A549 (cell line): ENCODE data around the gene PRKG1. TPM values are rescaled to one million over a fixed set of nuclear protein-coding genes. Genes with fewer than 3 reads are reported as not detected.

Experiments used
- ATAC-seq, 2 experiments: fragments of 200-7000 bp in 1 of 2; fragments of >200 bp in 1 of 2; cut with Nextera tagmentation in 1 of 2; cut with Tn5 transposase in 1 of 2; 3 replicates each; pipeline versions ENCODE4 v1.8.0 to v1.9.1; 2018 to 2020; ENCODE audit warnings: mild to moderate bottlenecking in 1 of 2, moderate library complexity in 1 of 2
- CTCF ChIA-PET: fragments of 300-600 bp; sonication (Branson Sonifier 250); formaldehyde crosslinking; extraction: SDS; loops from one replicate; lab custom pipeline; 2021; ENCODE audit warnings: antibody characterized with exemption, inconsistent platforms; lab: Yijun Ruan, JAX
- POLR2A ChIA-PET: fragments of 350-600 bp; formaldehyde crosslinking; extraction: SDS; loops from one replicate; lab custom pipeline; 2021; ENCODE audit warnings: antibody characterized with exemption, inconsistent platforms; lab: Yijun Ruan, JAX
- DNase-seq, 2 experiments: peaks; one replicate each; pipeline versions ENCODE4 v3.0.0 to v3.0.0-alpha.2; 2011 to 2016; ENCODE audit warnings: low read depth in 1 of 2, low spot score in 1 of 2
- FAIRE-seq: peaks from 2 replicates; lab custom pipeline; 2011; peaks lifted over from hg19 to GRCh38; lab: Jason Lieb, UNC
- H3K27ac ChIP-seq, 2 experiments: fragments of >200 bp; sonication (Bioruptor Twin); formaldehyde crosslinking; 3 replicates each; pipeline ENCODE4 v1.5.1; 2016 to 2017
- H3K4me1 ChIP-seq: fragments of >200 bp; sonication (Bioruptor Twin); formaldehyde crosslinking; 3 replicates; pipeline ENCODE4 v1.6.1; 2016
- H3K4me2 ChIP-seq: fragments of >200 bp; sonication (Bioruptor Twin); formaldehyde crosslinking; 3 replicates; pipeline ENCODE4 v1.6.1; 2016
- H3K4me3 ChIP-seq: fragments of >200 bp; sonication (Bioruptor Twin); formaldehyde crosslinking; 3 replicates; pipeline ENCODE4 v1.5.1; 2016
- H3K9me3 ChIP-seq: fragments of >200 bp; sonication (Bioruptor Twin); formaldehyde crosslinking; 3 replicates; pipeline ENCODE4 v1.6.1; 2016
- CBX2 ChIP-seq: fragments of 200-600 bp; sonication (generic); IDR thresholded peaks from 2 replicates; pipeline ENCODE4 v1.6.1; 2016; ENCODE audit warnings: low read depth, mild to moderate bottlenecking, borderline replicate concordance
- ELK1 ChIP-seq: fragments of 150-350 bp; IDR thresholded peaks from 2 replicates; pipeline ENCODE4 v1.6.1; 2014; ENCODE audit warnings: low read depth, mild to moderate bottlenecking, low read length
- EP300 ChIP-seq, 2 experiments: fragments of >200 bp; sonication (Bioruptor Twin); formaldehyde crosslinking; IDR thresholded peaks; 2 replicates in 1 of 2; 3 replicates in 1 of 2; pipeline ENCODE4 v1.6.1; 2016 to 2017
- ESRRA ChIP-seq: fragments of 150-350 bp; IDR thresholded peaks from 2 replicates; pipeline ENCODE4 v1.6.1; 2014; ENCODE audit warnings: mild to moderate bottlenecking, low read length, borderline replicate concordance
- FOSL2 ChIP-seq, 2 experiments: fragments of 450-650 bp in 1 of 2; fragments of >200 bp in 1 of 2; sonication (Bioruptor Twin) in 1 of 2; formaldehyde crosslinking; IDR thresholded peaks; 2 replicates each; pipeline versions ENCODE4 v1.5.0 to v1.6.1; 2016 to 2020; ENCODE audit warnings: mild to moderate bottlenecking in 1 of 2, moderate library complexity in 1 of 2
- GATA3 ChIP-seq: IDR thresholded peaks from 2 replicates; pipeline ENCODE4 v1.6.1; 2012; ENCODE audit warnings: borderline replicate concordance
- HMGXB4 ChIP-seq: fragments of 250-450 bp; sonication (Bioruptor Pico); IDR thresholded peaks from 2 replicates; pipeline ENCODE4 v1.5.0; 2021; ENCODE audit warnings: mild to moderate bottlenecking, moderate library complexity, borderline replicate concordance
- HOXA7 ChIP-seq: fragments of 250-450 bp; sonication (Bioruptor Pico); IDR thresholded peaks from 2 replicates; pipeline ENCODE4 v1.5.0; 2020; ENCODE audit warnings: mild to moderate bottlenecking, moderate library complexity
- KDM1A ChIP-seq: fragments of 200-600 bp; sonication (generic); IDR thresholded peaks from 2 replicates; pipeline ENCODE4 v1.6.1; 2016; ENCODE audit warnings: low read depth, mild to moderate bottlenecking
- MYC ChIP-seq: IDR thresholded peaks from 2 replicates; pipeline ENCODE4 v1.6.1; 2012; ENCODE audit warnings: mild to moderate bottlenecking, inconsistent platforms, low read length, improper control_type of control experiment, borderline replicate concordance
- POLR2A ChIP-seq: IDR thresholded peaks from 2 replicates; pipeline ENCODE4 v1.6.1; 2012; ENCODE audit warnings: mild to moderate bottlenecking, low read length
- RCOR1 ChIP-seq: fragments of 150-350 bp; IDR thresholded peaks from 2 replicates; pipeline ENCODE4 v1.6.1; 2014; ENCODE audit warnings: antibody characterized with exemption, low read length, low read depth
- RFX5 ChIP-seq: fragments of 450-650 bp; IDR thresholded peaks from 2 replicates; pipeline ENCODE4 v1.7.1; 2014; ENCODE audit warnings: antibody characterized with exemption, mild to moderate bottlenecking, moderate library complexity
- WGBS: methylation state at CpG from one replicate; pipeline ENCODE4 v1.1.6; 2017; ENCODE audit errors: missing lambda C conversion rate; 5-methylcytosine and 5-hydroxymethylcytosine counted together
- polyA plus RNA-seq, 4 experiments: library from polyadenylated mRNA; depleted of rRNA in 3 of 4; stranded (reverse); fragments of >200 nt; fragmentation: RNase III in 1 of 4; extraction: RNeasy Plus Mini Kit Qiagen cat#74134 plus additional on column Dnase treatment in 1 of 4; gene quantifications; 2 replicates in 3 of 4; 3 replicates in 1 of 4; pipeline ENCODE4 v1.2.3, GENCODE V29; 2011 to 2017
- TF ChIP-seq, protein P1 (sequence below): fragments of >200 bp; sonication (Bioruptor Twin); formaldehyde crosslinking; IDR thresholded peaks from 3 replicates; pipeline ENCODE4 v1.5.1; 2016
- TF ChIP-seq, protein P2 (sequence below): IDR thresholded peaks from 2 replicates; pipeline ENCODE4 v1.6.1; 2012; ENCODE audit warnings: low read depth, borderline replicate concordance

Gene PRKG1
- polyA plus RNA-seq, 2 of the 4 experiments (the other 2 are of a cell fraction) = not detected

DNA sequence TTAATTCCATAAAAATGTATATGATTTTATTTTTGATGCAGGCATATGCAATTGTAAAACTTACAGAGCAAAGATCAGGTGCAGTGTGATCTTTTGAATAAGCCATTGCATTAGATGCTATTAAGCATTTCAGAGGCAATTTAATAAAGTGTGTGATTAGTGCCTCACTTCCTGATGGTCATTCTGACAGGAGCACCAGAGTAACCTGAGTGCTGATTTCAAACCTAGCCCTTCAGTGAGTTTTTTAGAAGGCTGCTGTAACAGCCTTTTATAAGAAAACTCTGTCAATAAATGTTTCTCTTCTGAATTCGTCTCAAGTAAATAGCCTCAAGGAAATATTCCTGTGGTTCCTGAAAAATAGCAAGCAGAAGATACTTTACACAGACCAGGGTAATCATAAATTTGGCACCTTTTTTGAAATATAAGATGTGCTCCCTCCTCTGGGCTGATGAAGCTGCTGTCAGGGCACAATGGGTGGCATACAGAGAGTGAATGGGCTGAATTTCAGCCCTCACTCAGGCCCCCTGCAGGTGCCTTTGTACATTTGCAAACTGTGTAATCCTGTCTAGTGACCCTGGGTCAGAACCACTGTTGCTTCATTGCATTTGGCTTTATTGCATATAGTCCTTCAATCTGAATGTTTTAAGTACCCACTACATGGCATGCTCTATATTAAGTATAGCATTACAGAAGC is 818.8 kb downstream of the PRKG1 start:
- H3K4me3 ChIP-seq = no peak overlapping the region
- FAIRE-seq = no peak
- H3K4me2 ChIP-seq = no peak overlapping the region
- CTCF ChIA-PET = interaction anchor here (1.3 kb wide), 1 partner anchor 16 kb away, joined by 3 read pairs; no protein-coding TSS in a partner anchor
- H3K27ac ChIP-seq = no peak overlapping the region
- WGBS = 0% methylated on average over 1 of the region's 1 CpG
- TF ChIP-seq KDM1A (no peak), GATA3 (no peak), MYC (no peak), HOXA7 (CRISPR knock-in tag) (no peak), EP300 (IDR thresholded peaks at IDR 0.05) (no peak)
- TF ChIP-seq, protein P1, sequence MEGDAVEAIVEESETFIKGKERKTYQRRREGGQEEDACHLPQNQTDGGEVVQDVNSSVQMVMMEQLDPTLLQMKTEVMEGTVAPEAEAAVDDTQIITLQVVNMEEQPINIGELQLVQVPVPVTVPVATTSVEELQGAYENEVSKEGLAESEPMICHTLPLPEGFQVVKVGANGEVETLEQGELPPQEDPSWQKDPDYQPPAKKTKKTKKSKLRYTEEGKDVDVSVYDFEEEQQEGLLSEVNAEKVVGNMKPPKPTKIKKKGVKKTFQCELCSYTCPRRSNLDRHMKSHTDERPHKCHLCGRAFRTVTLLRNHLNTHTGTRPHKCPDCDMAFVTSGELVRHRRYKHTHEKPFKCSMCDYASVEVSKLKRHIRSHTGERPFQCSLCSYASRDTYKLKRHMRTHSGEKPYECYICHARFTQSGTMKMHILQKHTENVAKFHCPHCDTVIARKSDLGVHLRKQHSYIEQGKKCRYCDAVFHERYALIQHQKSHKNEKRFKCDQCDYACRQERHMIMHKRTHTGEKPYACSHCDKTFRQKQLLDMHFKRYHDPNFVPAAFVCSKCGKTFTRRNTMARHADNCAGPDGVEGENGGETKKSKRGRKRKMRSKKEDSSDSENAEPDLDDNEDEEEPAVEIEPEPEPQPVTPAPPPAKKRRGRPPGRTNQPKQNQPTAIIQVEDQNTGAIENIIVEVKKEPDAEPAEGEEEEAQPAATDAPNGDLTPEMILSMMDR = no peak
- TF ChIP-seq, protein P2, sequence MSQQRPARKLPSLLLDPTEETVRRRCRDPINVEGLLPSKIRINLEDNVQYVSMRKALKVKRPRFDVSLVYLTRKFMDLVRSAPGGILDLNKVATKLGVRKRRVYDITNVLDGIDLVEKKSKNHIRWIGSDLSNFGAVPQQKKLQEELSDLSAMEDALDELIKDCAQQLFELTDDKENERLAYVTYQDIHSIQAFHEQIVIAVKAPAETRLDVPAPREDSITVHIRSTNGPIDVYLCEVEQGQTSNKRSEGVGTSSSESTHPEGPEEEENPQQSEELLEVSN = no peak
- H3K9me3 ChIP-seq = no peaks in the 10 kb centered on the region
- ATAC-seq = peak; percentile 59 to 82; a peak in 4 of 6 replicates
- H3K4me1 ChIP-seq = no peaks in the 10 kb centered on the region
- POLR2A ChIA-PET = no interaction called here
- peak; percentile 1 to 17 for DNase-seq

DNA sequence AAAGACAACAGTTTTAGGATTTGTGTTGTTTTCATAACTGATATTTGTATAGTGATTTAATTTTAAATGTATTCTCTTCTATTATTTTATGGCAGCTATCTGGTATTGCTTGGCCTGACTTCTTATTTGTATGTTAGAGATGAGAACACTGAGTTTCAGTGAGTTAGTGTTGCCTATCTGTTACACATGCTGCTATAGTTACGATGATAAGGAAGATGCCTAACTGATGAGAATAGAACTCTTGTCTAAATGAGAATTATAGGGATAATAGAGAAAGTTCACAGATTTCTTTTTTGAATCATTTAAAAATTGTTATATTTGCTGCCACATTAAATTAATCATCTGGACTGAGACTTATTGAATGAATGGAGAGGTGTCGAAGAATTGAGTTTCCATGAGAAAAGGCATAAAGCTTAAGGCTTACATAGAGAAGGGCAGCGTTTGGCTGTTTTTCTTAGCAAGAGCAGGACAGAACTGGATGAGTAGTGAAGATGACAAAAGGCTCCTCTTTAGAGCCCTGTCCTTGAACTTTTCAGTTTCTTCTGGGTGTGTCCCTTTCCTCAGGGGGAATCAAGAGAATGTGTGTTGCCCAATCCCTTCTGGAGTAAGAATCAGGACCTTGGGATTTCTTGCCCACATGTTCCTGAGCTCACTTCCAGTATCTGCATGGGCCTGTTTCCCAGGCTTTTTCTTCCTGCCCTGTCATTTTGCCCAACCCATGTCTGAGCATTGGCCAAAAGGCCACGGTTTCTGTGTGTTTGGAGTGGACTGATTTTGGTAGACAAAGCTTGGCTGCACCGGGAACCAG is 820.7 kb downstream of the PRKG1 start:
- no peak for FAIRE-seq
- no peaks in the 10 kb centered on the region for H3K4me1 ChIP-seq
- ATAC-seq = no peak
- 19% methylated on average over 5 of the region's 5 CpGs for WGBS
- H3K4me2 ChIP-seq = no peak overlapping the region
- POLR2A ChIA-PET = no interaction called here
- TF ChIP-seq RCOR1 (no peak), KDM1A (no peak), EP300 (IDR thresholded peaks at IDR 0.05) (no peak), HOXA7 (CRISPR knock-in tag) (no peak), FOSL2 (IDR thresholded peaks at IDR 0.05) (no peak), FOSL2 (CRISPR knock-in tag; IDR thresholded peaks at IDR 0.05) (no peak), RFX5 (no peak), ESRRA (no peak), HMGXB4 (no peak), CBX2 (no peak), ELK1 (no peak), POLR2A (no peak)
- H3K9me3 ChIP-seq = no peaks in the 10 kb centered on the region
- CTCF ChIA-PET = no interaction called here
- H3K4me3 ChIP-seq = no peak overlapping the region
- no peak for DNase-seq
- no peak overlapping the region for H3K27ac ChIP-seq
